H9 (cell line): ENCODE results near the gene HACL1. TPM values are rescaled to one million over a fixed set of nuclear protein-coding genes. Genes with fewer than 3 reads are reported as not detected.

Source experiments
- DNase-seq: peaks from one replicate; pipeline ENCODE4 v3.0.0-alpha.2; 2017
- H2AFZ ChIP-seq: one replicate; pipeline ENCODE4 v1.6.1; 2013; ENCODE audit warnings: mild to moderate bottlenecking, low read length, control low read depth, moderate library complexity
- H2AK5ac ChIP-seq: 2 replicates; pipeline ENCODE4 v1.6.1; 2013; ENCODE audit warnings: low read length, control low read depth, mixed read lengths; ENCODE audit not compliant: insufficient read length
- H2BK120ac ChIP-seq: one replicate; pipeline ENCODE4 v1.6.1; 2013; ENCODE audit warnings: low read depth, mild to moderate bottlenecking, low read length, control low read depth, inconsistent platforms; ENCODE audit not compliant: poor library complexity, severe bottlenecking
- H2BK12ac ChIP-seq: 2 replicates; pipeline ENCODE4 v1.6.1; 2013; ENCODE audit warnings: low read length, control low read depth, mixed read lengths, low read depth; ENCODE audit not compliant: insufficient read length
- H2BK15ac ChIP-seq: 2 replicates; pipeline ENCODE4 v1.6.1; 2013; ENCODE audit warnings: low read depth, low read length, control low read depth
- H2BK20ac ChIP-seq: one replicate; pipeline ENCODE4 v1.6.1; 2013; ENCODE audit warnings: low read depth, mild to moderate bottlenecking, low read length, control low read depth, inconsistent platforms; ENCODE audit not compliant: poor library complexity, severe bottlenecking
- H2BK5ac ChIP-seq: 2 replicates; pipeline ENCODE4 v1.6.1; 2013; ENCODE audit warnings: low read length, control low read depth, mixed read lengths; ENCODE audit not compliant: insufficient read length
- H3K14ac ChIP-seq: 2 replicates; pipeline ENCODE4 v1.6.1; 2013; ENCODE audit warnings: low read length, control low read depth; ENCODE audit not compliant: insufficient read depth
- H3K18ac ChIP-seq: 2 replicates; pipeline ENCODE4 v1.6.1; 2013; ENCODE audit warnings: low read depth, mild to moderate bottlenecking, mixed read lengths, low read length, control low read depth; ENCODE audit not compliant: insufficient read length
- H3K23ac ChIP-seq: 2 replicates; pipeline ENCODE4 v1.6.1; 2013; ENCODE audit warnings: low read length, control low read depth, mixed read lengths, low read depth; ENCODE audit not compliant: insufficient read length
- H3K23me2 ChIP-seq: 2 replicates; pipeline ENCODE4 v1.6.1; 2013; ENCODE audit warnings: low read depth, mild to moderate bottlenecking, mixed read lengths, low read length, control low read depth; ENCODE audit not compliant: insufficient read length, poor library complexity, severe bottlenecking
- H3K27ac ChIP-seq: 2 replicates; pipeline ENCODE4 v1.5.1; 2013; ENCODE audit warnings: low read length, control low read depth, mixed read lengths, low read depth; ENCODE audit not compliant: insufficient read length
- H3K27me3 ChIP-seq: 2 replicates; pipeline ENCODE4 v1.6.1; 2013; ENCODE audit warnings: low read length, control low read depth, inconsistent platforms; ENCODE audit not compliant: insufficient read depth
- H3K4ac ChIP-seq: 2 replicates; pipeline ENCODE4 v1.6.1; 2013; ENCODE audit warnings: low read depth, mild to moderate bottlenecking, control low read depth, inconsistent platforms, low read length, moderate library complexity
- H3K4me1 ChIP-seq: 2 replicates; pipeline ENCODE4 v1.6.1; 2013; ENCODE audit warnings: low read length, control low read depth, inconsistent platforms; ENCODE audit not compliant: insufficient read depth
- H3K4me2 ChIP-seq: 2 replicates; pipeline ENCODE4 v1.6.1; 2013; ENCODE audit warnings: low read length, control low read depth, mixed read lengths; ENCODE audit not compliant: insufficient read length, insufficient read depth
- H3K56ac ChIP-seq: 2 replicates; pipeline ENCODE4 v1.6.1; 2013; ENCODE audit warnings: low read depth, mild to moderate bottlenecking, mixed read lengths, low read length, control low read depth; ENCODE audit not compliant: insufficient read length
- H3K79me1 ChIP-seq: 2 replicates; pipeline ENCODE4 v1.6.1; 2013; ENCODE audit warnings: low read depth, mild to moderate bottlenecking, moderate library complexity, low read length, control low read depth, inconsistent platforms; ENCODE audit not compliant: insufficient read depth, poor library complexity, severe bottlenecking
- H3K79me2 ChIP-seq: 2 replicates; pipeline ENCODE4 v1.6.1; 2013; ENCODE audit warnings: low read length, control low read depth, inconsistent platforms; ENCODE audit not compliant: insufficient read depth
- H3K9ac ChIP-seq: 2 replicates; pipeline ENCODE4 v1.6.1; 2013; ENCODE audit warnings: low read length, control low read depth, mixed read lengths; ENCODE audit not compliant: insufficient read length; ENCODE audit errors: extremely low read depth
- H3K9me3 ChIP-seq: one replicate; pipeline ENCODE4 v1.6.1; 2013; ENCODE audit warnings: low read depth, low read length, inconsistent platforms; ENCODE audit not compliant: control insufficient read depth
- H3T11ph ChIP-seq: one replicate; pipeline ENCODE4 v1.6.1; 2013; ENCODE audit warnings: mild to moderate bottlenecking, low read length, control low read depth, inconsistent platforms
- H4K20me1 ChIP-seq: one replicate; pipeline ENCODE4 v1.6.1; 2013; ENCODE audit not compliant: control insufficient read depth, insufficient read length, insufficient read depth
- H4K5ac ChIP-seq: 2 replicates; pipeline ENCODE4 v1.6.1; 2013; ENCODE audit warnings: low read depth, mild to moderate bottlenecking, mixed read lengths, low read length, control low read depth; ENCODE audit not compliant: insufficient read length
- H4K8ac ChIP-seq: replicated peaks from 2 replicates; pipeline ENCODE4 v1.6.1; 2013; ENCODE audit warnings: low read length, control low read depth, mixed read lengths, low read depth; ENCODE audit not compliant: insufficient read length
- H4K91ac ChIP-seq: 2 replicates; pipeline ENCODE4 v1.6.1; 2013; ENCODE audit warnings: low read depth, mild to moderate bottlenecking, moderate library complexity, mixed read lengths, low read length, control low read depth; ENCODE audit not compliant: insufficient read length
- H3K27ac Mint-ChIP-seq, 3 experiments: 2 replicates in 2 of 3; 3 replicates in 1 of 3; pipeline ENCODE4 v1.8.0; 2020 to 2021; ENCODE audit warnings: mixed read lengths in 3 of 3, mild to moderate bottlenecking in 1 of 3, moderate library complexity in 1 of 3
- H3K27me3 Mint-ChIP-seq: 2 replicates; pipeline ENCODE4 v1.8.0; 2021; ENCODE audit warnings: low read depth, mild to moderate bottlenecking, moderate library complexity, mixed read lengths
- H3K36me3 Mint-ChIP-seq, 3 experiments: 2 replicates in 2 of 3; 3 replicates in 1 of 3; pipeline ENCODE4 v1.8.0; 2020 to 2021; ENCODE audit warnings: low read depth in 3 of 3, mixed read lengths in 3 of 3; ENCODE audit not compliant: insufficient read depth in 1 of 3
- H3K4me1 Mint-ChIP-seq, 2 experiments: 2 replicates each; pipeline ENCODE4 v1.8.0; 2020; ENCODE audit warnings: mixed read lengths in 2 of 2
- H3K4me3 Mint-ChIP-seq, 2 experiments: 2 replicates in 1 of 2; 3 replicates in 1 of 2; pipeline ENCODE4 v1.8.0; 2020 to 2021; ENCODE audit warnings: mild to moderate bottlenecking in 2 of 2, mixed read lengths in 2 of 2, moderate library complexity in 1 of 2
- H3K9me3 Mint-ChIP-seq, 2 experiments: 2 replicates in 1 of 2; 3 replicates in 1 of 2; pipeline ENCODE4 v1.8.0; 2020; ENCODE audit warnings: mild to moderate bottlenecking in 2 of 2, mixed read lengths in 2 of 2, moderate library complexity in 1 of 2
- CTCF ChIP-seq: fragments of 200-600 bp; sonication (generic); conservative IDR thresholded peaks from 3 replicates; pipeline ENCODE4 v1.8.0; 2021; ENCODE audit warnings: antibody characterized with exemption, mild to moderate bottlenecking
- WGBS: extraction: QIAGEN DNeasy Blood & Tissue Kit; methylation state at CpG from one replicate; pipeline ENCODE4 v1.1.7; 2013; ENCODE audit warnings: missing lambda C conversion rate, low lambda C conversion rate, mixed read lengths; ENCODE audit not compliant: insufficient read length; ENCODE audit errors: extremely low coverage; 5-methylcytosine and 5-hydroxymethylcytosine counted together
- total RNA-seq: library from RNA; stranded (reverse); gene quantifications from 2 replicates; pipeline ENCODE4 v1.2.1, GENCODE V29; 2021

HACL1 gene
- total RNA-seq, 1 experiment from 2014 or later: 52.6 TPM

DNA sequence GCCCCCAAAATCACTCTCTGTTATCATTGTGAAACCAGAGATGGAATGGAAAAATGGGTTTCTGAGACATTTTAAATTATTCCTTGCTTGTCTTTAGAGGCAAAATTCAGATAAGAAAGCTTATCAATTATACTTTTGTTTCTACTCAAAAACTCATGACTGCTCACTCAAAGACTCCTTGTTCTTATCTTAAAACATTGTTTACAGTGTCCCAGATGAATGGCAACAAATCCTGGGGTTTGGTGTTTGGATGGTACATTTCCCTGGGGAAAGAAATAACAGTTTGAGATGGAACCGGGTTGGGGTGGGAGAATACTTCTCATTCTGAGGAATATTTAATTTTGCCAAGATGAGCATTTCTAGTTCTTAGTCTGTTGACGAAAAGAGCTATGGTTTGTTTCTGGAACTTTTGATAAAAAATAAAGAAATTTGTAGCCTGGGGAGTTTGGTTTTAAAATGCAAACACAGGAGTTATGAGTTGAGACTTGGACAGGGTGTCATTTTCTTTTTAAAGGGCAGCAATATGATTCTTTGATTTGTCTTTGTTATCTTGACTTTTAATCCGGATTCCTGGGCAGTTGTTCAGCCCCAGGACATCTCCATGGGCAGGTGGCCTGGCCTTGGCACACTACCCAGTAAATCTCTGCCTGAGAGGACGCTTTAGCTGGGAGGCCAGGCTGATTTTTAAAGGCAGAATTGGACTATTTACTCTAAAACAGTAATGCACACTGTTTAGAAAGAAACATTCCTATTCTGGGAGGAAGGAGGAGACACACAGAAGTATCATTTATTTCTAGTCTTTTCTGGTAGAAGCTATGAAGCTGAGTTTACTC lies 32.6 kb upstream of the HACL1 start:
- H3K23ac ChIP-seq: no peak overlapping the region
- no peak overlapping the region for H3K14ac ChIP-seq
- no peaks in the 10 kb centered on the region for H3K9me3 Mint-ChIP-seq
- no peaks in the 10 kb centered on the region for H4K20me1 ChIP-seq
- no peak overlapping the region for H2BK120ac ChIP-seq
- no peak overlapping the region for H2AFZ ChIP-seq
- no peak for TF ChIP-seq CTCF
- no peak overlapping the region for H3T11ph ChIP-seq
- no peaks in the 10 kb centered on the region for H3K27me3 ChIP-seq
- no peak for DNase-seq
- H4K91ac ChIP-seq: no peak overlapping the region
- peak overlapping the region; percentile 21 to 76 (median 56); a peak in 6 of 7 replicates for H3K27ac Mint-ChIP-seq
- WGBS: no CpG with 5 or more reads among the region's 4 CpGs
- no peaks in the 10 kb centered on the region for H3K27me3 Mint-ChIP-seq
- H3K18ac ChIP-seq: no peak overlapping the region
- H3K4ac ChIP-seq: no peak overlapping the region
- no peak overlapping the region for H2BK12ac ChIP-seq
- no peak overlapping the region for H2BK15ac ChIP-seq
- H3K4me1 ChIP-seq: peaks cover 21% of the 10 kb centered on the region
- no peak overlapping the region for H2BK20ac ChIP-seq
- no peaks in the 10 kb centered on the region for H3K79me2 ChIP-seq
- peaks cover 4 to 5% (median 4%) of the 10 kb centered on the region in 3 experiments; a peak in 4 of 7 replicates for H3K36me3 Mint-ChIP-seq
- no peaks in the 10 kb centered on the region for H3K79me1 ChIP-seq
- H4K5ac ChIP-seq: no peak overlapping the region
- H3K9ac ChIP-seq: no peak overlapping the region
- H3K9me3 ChIP-seq: no peaks in the 10 kb centered on the region
- H3K4me3 Mint-ChIP-seq: peak overlapping the region in 1 of 2 experiments; percentile 24; a peak in 3 of 5 replicates
- peak overlapping the region; percentile 29 for H3K4me2 ChIP-seq
- no peak overlapping the region for H2BK5ac ChIP-seq
- no peak overlapping the region for H3K27ac ChIP-seq
- peaks cover 66 to 76% of the 10 kb centered on the region in 2 experiments for H3K4me1 Mint-ChIP-seq
- no peaks in the 10 kb centered on the region for H3K23me2 ChIP-seq
- no peak overlapping the region for H3K56ac ChIP-seq
- no peak overlapping the region for H4K8ac ChIP-seq
- no peak overlapping the region for H2AK5ac ChIP-seq
